HepG2 (cell line): ENCODE measurements around the gene RPS6KB2. TPM values are rescaled to one million over a fixed set of nuclear protein-coding genes. Genes with fewer than 3 reads are reported as not detected.
"Not testable (repeated sequence)": the region's sequence is repeated elsewhere in the genome, so short reads cannot be mapped to it uniquely, and the experiment has no call there.

ENCODE experiments used
- ATAC-seq: fragments of 200-7000 bp; cut with Tn5 transposase; 3 replicates; pipeline ENCODE4 v1.9.1; 2020; ENCODE audit warnings: mild to moderate bottlenecking, moderate library complexity
- BruUV-seq: library from RNA; stranded (reverse); fragments of 400-500 nt; replicated peaks from 2 replicates; lab custom pipeline; 2021; lab: Mats Ljungman, UMichigan
- CTCF ChIA-PET: fragments of 300-600 bp; formaldehyde crosslinking; extraction: SDS; loops from one replicate; lab custom pipeline; 2021; ENCODE audit warnings: low total read pairs, inconsistent platforms, low intra/inter-chr PET ratio; lab: Yijun Ruan, JAX
- POLR2A ChIA-PET: fragments of 350-600 bp; sonication (Branson Sonifier 250); formaldehyde crosslinking; loops from one replicate; lab custom pipeline; 2020; ENCODE audit warnings: antibody characterized with exemption, inconsistent platforms; lab: Yijun Ruan, JAX
- DNase-seq: peaks from one replicate; pipeline ENCODE4 v3.0.0-alpha.2; 2015; ENCODE audit warnings: low spot score
- FAIRE-seq: peaks from 3 replicates; lab custom pipeline; 2011; peaks lifted over from hg19 to GRCh38; lab: Jason Lieb, UNC
- H2AFZ ChIP-seq: one replicate; pipeline ENCODE4 v1.6.1; 2011; ENCODE audit warnings: low read length, inconsistent platforms
- H3K27ac ChIP-seq: fragments of 300-600 bp; 3 replicates; pipeline ENCODE4 v1.8.0; 2011; ENCODE audit warnings: mixed run types, mild to moderate bottlenecking, mixed read lengths, low read length, inconsistent platforms; ENCODE audit not compliant: insufficient read depth; ENCODE audit errors: extremely low read length
- H3K27me3 ChIP-seq, 2 experiments: fragments of 200-600 bp in 1 of 2; 2 replicates in 1 of 2; 3 replicates in 1 of 2; pipeline versions ENCODE4 v1.6.0 to v1.8.0; 2011; ENCODE audit warnings: low read length in 2 of 2, mild to moderate bottlenecking in 2 of 2, moderate library complexity in 2 of 2, inconsistent platforms in 1 of 2; ENCODE audit not compliant: insufficient read depth in 2 of 2, control insufficient read depth in 1 of 2
- H3K36me3 ChIP-seq, 2 experiments: fragments of 200-600 bp in 1 of 2; replicated peaks in 1 of 2; 2 replicates in 1 of 2; 3 replicates in 1 of 2; pipeline versions ENCODE4 v1.5.1 to v1.8.0; 2011; ENCODE audit warnings: low read length in 2 of 2, inconsistent platforms in 1 of 2; ENCODE audit not compliant: insufficient read depth in 2 of 2, control insufficient read depth in 1 of 2
- H3K4me1 ChIP-seq: 2 replicates; pipeline ENCODE4 v1.5.1; 2012; ENCODE audit warnings: low read length, inconsistent platforms; ENCODE audit not compliant: insufficient read depth
- H3K4me2 ChIP-seq: 2 replicates; pipeline ENCODE4 v1.6.0; 2011; ENCODE audit warnings: low read depth, low read length, inconsistent platforms
- H3K4me3 ChIP-seq, 3 experiments: fragments of 200-600 bp in 1 of 3; sonication (generic), shearing (Covaris generic) in 1 of 3; replicated peaks in 1 of 3; 2 replicates each; pipeline ENCODE4 v1.5.1; 2011 to 2016; ENCODE audit warnings: low read length in 3 of 3, inconsistent platforms in 2 of 3, low read depth in 2 of 3, mild to moderate bottlenecking in 2 of 3, control low read depth in 1 of 3, mixed read lengths in 1 of 3; ENCODE audit not compliant: insufficient read depth in 1 of 3
- H3K79me2 ChIP-seq: one replicate; pipeline ENCODE4 v1.6.1; 2011; ENCODE audit warnings: low read length, inconsistent platforms; ENCODE audit not compliant: insufficient read depth
- H3K9ac ChIP-seq: 2 replicates; pipeline ENCODE4 v1.6.0; 2011; ENCODE audit warnings: mild to moderate bottlenecking, low read depth, low read length, inconsistent platforms; ENCODE audit not compliant: insufficient read depth
- H3K9me3 ChIP-seq: 2 replicates; pipeline ENCODE4 v1.5.1; 2012; ENCODE audit warnings: mild to moderate bottlenecking, low read length
- H4K20me1 ChIP-seq: 2 replicates; pipeline ENCODE4 v1.6.0; 2011; ENCODE audit warnings: inconsistent platforms, mild to moderate bottlenecking, low read length, moderate library complexity; ENCODE audit not compliant: insufficient read depth
- DRAP1 ChIP-seq: IDR thresholded peaks from 2 replicates; pipeline ENCODE4 v1.6.1; 2016; ENCODE audit warnings: missing genetic modification reagents, missing compliant biosample characterization
- HOMEZ ChIP-seq: IDR thresholded peaks from 2 replicates; pipeline ENCODE4 v1.6.1; 2016; ENCODE audit warnings: low read depth
- MAFK ChIP-seq, 2 experiments: IDR thresholded peaks in 1 of 2; conservative IDR thresholded peaks in 1 of 2; 2 replicates each; pipeline ENCODE4 v1.6.1; 2011; ENCODE audit warnings: improper control_type of control experiment in 2 of 2, low read length in 2 of 2
- POGZ ChIP-seq: sonication (generic); formaldehyde crosslinking; IDR thresholded peaks from 2 replicates; pipeline ENCODE4 v1.4.0; 2020; ENCODE audit warnings: mild to moderate bottlenecking, missing genetic modification reagents
- POLR2A ChIP-seq, 2 experiments: IDR thresholded peaks; 2 replicates each; pipeline ENCODE4 v1.6.1; 2011; ENCODE audit warnings: low read depth in 2 of 2, low read length in 2 of 2, mild to moderate bottlenecking in 1 of 2, moderate library complexity in 1 of 2; ENCODE audit not compliant: insufficient read depth in 1 of 2
- POLR2AphosphoS5 ChIP-seq: IDR thresholded peaks from 2 replicates; pipeline ENCODE4 v1.6.1; 2012; ENCODE audit warnings: low read depth, low read length
- SALL1 ChIP-seq: sonication (generic); formaldehyde crosslinking; IDR thresholded peaks from 2 replicates; pipeline ENCODE4 v1.8.0; 2022; ENCODE audit warnings: mild to moderate bottlenecking, missing genetic modification reagents
- SNAPC4 ChIP-seq: sonication (generic); formaldehyde crosslinking; IDR thresholded peaks from 2 replicates; pipeline ENCODE4 v1.4.0; 2020; ENCODE audit warnings: mild to moderate bottlenecking, missing genetic modification reagents
- SOX5 ChIP-seq: IDR thresholded peaks from 2 replicates; pipeline ENCODE4 v1.6.1; 2016; ENCODE audit warnings: borderline replicate concordance
- SP1 ChIP-seq, 2 experiments: fragments of 450-650 bp in 1 of 2; sonication (generic) in 1 of 2; formaldehyde crosslinking in 1 of 2; IDR thresholded peaks; 2 replicates each; pipeline versions ENCODE4 v1.4.0 to v1.6.1; 2016 to 2020; ENCODE audit warnings: missing genetic modification reagents in 1 of 2
- SP5 ChIP-seq: IDR thresholded peaks from 2 replicates; pipeline ENCODE4 v1.6.1; 2016; ENCODE audit warnings: low read depth, borderline replicate concordance
- ZBTB33 ChIP-seq: sonication (generic); formaldehyde crosslinking; IDR thresholded peaks from 2 replicates; pipeline ENCODE4 v1.4.0; 2020; ENCODE audit warnings: missing genetic modification reagents
- ZBTB43 ChIP-seq: sonication (generic); formaldehyde crosslinking; conservative IDR thresholded peaks from 2 replicates; pipeline ENCODE4 v1.4.0; 2020; ENCODE audit warnings: missing genetic modification reagents
- ZMYM4 ChIP-seq: sonication (generic); formaldehyde crosslinking; IDR thresholded peaks from 2 replicates; pipeline ENCODE4 v1.8.1; 2023; ENCODE audit warnings: mild to moderate bottlenecking, missing genetic modification reagents
- WGBS: methylation state at CpG from one replicate; pipeline ENCODE4 v1.1.6; 2017; ENCODE audit warnings: low lambda C conversion rate; 5-methylcytosine and 5-hydroxymethylcytosine counted together
- in situ Hi-C: cut with HindIII; loops from 2 replicates; pipeline ENCODE4 v1.10.0; 2017; ENCODE audit warnings: low pct_unique_long_range_greater_than_20kb; ENCODE audit not compliant: extremely low pct_ligation_motif_present
- intact Hi-C: fragments of 100-400 bp; cut with micrococcal nuclease; formaldehyde crosslinking; loops from one replicate; pipeline ENCODE4 v1.10.0; 2022; ENCODE audit not compliant: unreplicated experiment
- polyA plus RNA-seq, 8 experiments: library from polyadenylated mRNA; depleted of rRNA in 3 of 8; stranded (reverse) in 7 of 8; unstranded in 1 of 8; fragments of >200 nt; fragmentation: Illumina TruSeq in 4 of 8; extraction: Trizol in 4 of 8; gene quantifications; 2 replicates each; pipeline versions ENCODE4 v1.2.1 to v1.2.3, GENCODE V29; 2011 to 2016; ENCODE audit warnings: low read depth in 4 of 8, missing spikeins in 1 of 8, mixed read lengths in 1 of 8; ENCODE audit not compliant: insufficient read depth in 1 of 8
- total RNA-seq, 5 experiments: library from RNA; depleted of rRNA; stranded (reverse); fragments of >200 nt; fragmentation: Illumina TruSeq; extraction: Trizol; gene quantifications; 2 replicates each; pipeline ENCODE4 v1.2.3, GENCODE V29; 2016; ENCODE audit warnings: low read depth in 1 of 5

RPS6KB2 gene
- total and polyA plus RNA-seq, 2 of the 13 experiments (the other 11 are each of a cell fraction or from before 2014, with no cell fraction given) = 52.9 to 54.8 TPM

- BruUV-seq; H3K79me2 ChIP-seq; intact Hi-C loops; H3K4me3 ChIP-seq; H3K27me3 ChIP-seq; in situ Hi-C loops; H3K36me3 ChIP-seq; CTCF ChIA-PET; H3K9ac ChIP-seq; H4K20me1 ChIP-seq; H3K9me3 ChIP-seq; FAIRE-seq; H2AFZ ChIP-seq; TF ChIP-seq SP1 (IDR thresholded peaks at IDR 0.05): not testable (repeated sequence)
- ATAC-seq (peak; percentile 55), DNase-seq (peak; percentile 36)
- POLR2A ChIA-PET = interaction anchor here (1.1 to 1.7 kb wide), 5 partner anchors 8 to 123 kb away, joined by 3 to 6 read pairs (median 4); partner anchors contain the start of genes POLD4 and PPP1CA
- Histone ChIP-seq H3K27ac (peak overlapping the region; percentile 54), H3K4me1 (peaks cover 49% of the 10 kb centered on the region), H3K4me2 (0 out of 2 replicates have a peak overlapping the region, but pooled peaks have one; percentile 28)
- 59% methylated on average over 10 of the region's 10 CpGs for WGBS
- TF ChIP-seq DRAP1 (CRISPR knock-in tag) (peak; percentile 88), POLR2AphosphoS5 (peak; percentile 43; the same call in 1 of the 2 replicates), ZBTB33 (CRISPR knock-in tag) (0 out of 2 replicates have a peak, but pooled peaks have one; percentile 23), HOMEZ (CRISPR knock-in tag) (peak; percentile 68; the same call in 1 of the 2 replicates), SALL1 (CRISPR knock-in tag) (0 out of 2 replicates have a peak, but pooled peaks have one; percentile 28), SP5 (CRISPR knock-in tag) (0 out of 2 replicates have a peak, but pooled peaks have one; percentile 12), SNAPC4 (CRISPR knock-in tag) (peak; percentile 57; the same call in 1 of the 2 replicates), ZBTB43 (CRISPR knock-in tag) (peak; percentile 17; the same call in 1 of the 2 replicates), ZMYM4 (CRISPR knock-in tag) (peak; percentile 76), SP1 (CRISPR knock-in tag; IDR thresholded peaks at IDR 0.05) (0 out of 2 replicates have a peak, but pooled peaks have one; percentile 26), POGZ (CRISPR knock-in tag) (peak; percentile 66), MAFK (conservative IDR thresholded peaks at IDR 0.05 in 1 of 2, IDR thresholded peaks at IDR 0.05 in 1 of 2; ENCODE audit: low read length in 2 of 2) (0 out of 4 replicates have a peak, but pooled peaks of 1 of the 2 experiments have one; percentile 6), SOX5 (CRISPR knock-in tag) (0 out of 2 replicates have a peak, but pooled peaks have one; percentile 7), POLR2A (IDR thresholded peaks at IDR 0.05; ENCODE audit: insufficient read depth in 1 of 2, low read depth in 2 of 2, low read length in 2 of 2) (peak; percentile 59 to 79; a peak in 3 of 4 replicates)
Observed at GRCh38 chr11:67476692-67477091, 48.4 kb downstream of the RPS6KB2 start.
